HG03097 (cell line): ENCODE measurements around the gene SDR42E2.
"Not testable (repeated sequence)": the region's sequence is repeated elsewhere in the genome, so short reads cannot be mapped to it uniquely, and the experiment has no call there.

ENCODE experiments used
- ATAC-seq: cut with Tn5 transposase; IDR thresholded peaks from one replicate; pipeline ENCODE4 v1.9.1; 2021; ENCODE audit not compliant: unreplicated experiment, low FRiP score

Gene SDR42E2

GRCh38 chr16:22161999-22162655 is at the start of gene SDR42E2:
Gene SDR42E2 (plus strand): TSS chr16:22162506. CDS start chr16:22165583, 3,077 bp downstream.
- no peak for ATAC-seq

GRCh38 chr16:22116095-22116700 is 46.1 kb upstream of the SDR42E2 start:
- ATAC-seq, result no peak

- no peak for ATAC-seq
Observed at GRCh38 chr16:22117609-22118008, 44.7 kb upstream of the SDR42E2 start.

GRCh38 chr16:22120440-22120839 is 41.9 kb upstream of the SDR42E2 start:
- no peak for ATAC-seq

GRCh38 chr16:22122239-22122638 is 40.1 kb upstream of the SDR42E2 start:
- no peak for ATAC-seq

GRCh38 chr16:22123146-22123545 is 39.2 kb upstream of the SDR42E2 start:
- no peak for ATAC-seq

GRCh38 chr16:22123759-22124490 is 38.4 kb upstream of the SDR42E2 start:
- no peak for ATAC-seq

GRCh38 chr16:22124583-22125284 is 37.6 kb upstream of the SDR42E2 start:
- ATAC-seq, result no peak

GRCh38 chr16:22126037-22126558 is 36.2 kb upstream of the SDR42E2 start:
- ATAC-seq, result no peak

GRCh38 chr16:22128537-22128936 is 33.8 kb upstream of the SDR42E2 start:
- ATAC-seq, result not testable (repeated sequence)

GRCh38 chr16:22130528-22130927 is 31.8 kb upstream of the SDR42E2 start:
- no peak for ATAC-seq

- no peak for ATAC-seq
Observed at GRCh38 chr16:22132801-22133200, 29.5 kb upstream of the SDR42E2 start.

- no peak for ATAC-seq
Observed at GRCh38 chr16:22138482-22138881, 23.8 kb upstream of the SDR42E2 start.

GRCh38 chr16:22139008-22139407 is 23.3 kb upstream of the SDR42E2 start:
- no peak for ATAC-seq

GRCh38 chr16:22139732-22140131 is 22.6 kb upstream of the SDR42E2 start:
- ATAC-seq, result no peak

- ATAC-seq, result no peak
Observed at GRCh38 chr16:22141767-22142166, 20.5 kb upstream of the SDR42E2 start.

- no peak for ATAC-seq
Observed at GRCh38 chr16:22144520-22144919, 17.8 kb upstream of the SDR42E2 start.

- no peak for ATAC-seq
Observed at GRCh38 chr16:22147853-22148252, 14.5 kb upstream of the SDR42E2 start.

- ATAC-seq, result no peak
Observed at GRCh38 chr16:22151246-22151998, 10.9 kb upstream of the SDR42E2 start.

- no peak for ATAC-seq
Observed at GRCh38 chr16:22152316-22152715, 10.0 kb upstream of the SDR42E2 start.
